ENCODE measurements around the gene ADGRD1.

DNA sequence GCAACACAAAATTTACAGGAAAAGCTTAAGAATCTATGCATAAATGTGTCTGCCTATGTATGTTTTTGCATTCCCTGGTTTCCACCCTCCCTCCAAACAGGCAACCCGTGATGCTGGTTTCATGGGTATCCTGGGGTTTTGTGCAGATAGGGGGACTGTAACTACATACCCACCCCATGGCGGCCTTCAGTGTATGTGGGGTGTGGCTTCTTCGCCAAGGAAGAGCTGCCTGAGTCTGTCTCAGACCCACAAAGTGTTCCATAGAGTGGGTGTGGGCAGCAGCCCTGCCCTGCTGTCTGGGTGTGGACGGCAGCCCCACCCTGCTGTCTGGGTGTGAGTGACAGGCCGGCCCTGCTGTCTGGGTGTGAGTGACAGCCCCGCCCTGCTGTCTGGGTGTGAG, 174.8 kb downstream of the ADGRD1 start:
- TF ChIP-seq, protein P1, sequence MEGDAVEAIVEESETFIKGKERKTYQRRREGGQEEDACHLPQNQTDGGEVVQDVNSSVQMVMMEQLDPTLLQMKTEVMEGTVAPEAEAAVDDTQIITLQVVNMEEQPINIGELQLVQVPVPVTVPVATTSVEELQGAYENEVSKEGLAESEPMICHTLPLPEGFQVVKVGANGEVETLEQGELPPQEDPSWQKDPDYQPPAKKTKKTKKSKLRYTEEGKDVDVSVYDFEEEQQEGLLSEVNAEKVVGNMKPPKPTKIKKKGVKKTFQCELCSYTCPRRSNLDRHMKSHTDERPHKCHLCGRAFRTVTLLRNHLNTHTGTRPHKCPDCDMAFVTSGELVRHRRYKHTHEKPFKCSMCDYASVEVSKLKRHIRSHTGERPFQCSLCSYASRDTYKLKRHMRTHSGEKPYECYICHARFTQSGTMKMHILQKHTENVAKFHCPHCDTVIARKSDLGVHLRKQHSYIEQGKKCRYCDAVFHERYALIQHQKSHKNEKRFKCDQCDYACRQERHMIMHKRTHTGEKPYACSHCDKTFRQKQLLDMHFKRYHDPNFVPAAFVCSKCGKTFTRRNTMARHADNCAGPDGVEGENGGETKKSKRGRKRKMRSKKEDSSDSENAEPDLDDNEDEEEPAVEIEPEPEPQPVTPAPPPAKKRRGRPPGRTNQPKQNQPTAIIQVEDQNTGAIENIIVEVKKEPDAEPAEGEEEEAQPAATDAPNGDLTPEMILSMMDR (IDR thresholded peaks at IDR 0.05): no peak
- no peak for TF ChIP-seq POLR2A (IDR thresholded peaks at IDR 0.05)
